Hematopoietic multipotent progenitor cell treated with erythropoietin and hydrocortisone succinate and interleukin-3 and kit ligand, for 15 days (in vitro differentiated cells): ENCODE measurements around the gene PPP1CA.

Experiments
- DNase-seq: peaks from one replicate; pipeline ENCODE4 v3.0.0-alpha.2; 2015; ENCODE audit warnings: low spot score

The PPP1CA gene

GRCh38 chr11:67369275-67369674 is 32.4 kb downstream of the PPP1CA start:
- no peak for DNase-seq

DNA sequence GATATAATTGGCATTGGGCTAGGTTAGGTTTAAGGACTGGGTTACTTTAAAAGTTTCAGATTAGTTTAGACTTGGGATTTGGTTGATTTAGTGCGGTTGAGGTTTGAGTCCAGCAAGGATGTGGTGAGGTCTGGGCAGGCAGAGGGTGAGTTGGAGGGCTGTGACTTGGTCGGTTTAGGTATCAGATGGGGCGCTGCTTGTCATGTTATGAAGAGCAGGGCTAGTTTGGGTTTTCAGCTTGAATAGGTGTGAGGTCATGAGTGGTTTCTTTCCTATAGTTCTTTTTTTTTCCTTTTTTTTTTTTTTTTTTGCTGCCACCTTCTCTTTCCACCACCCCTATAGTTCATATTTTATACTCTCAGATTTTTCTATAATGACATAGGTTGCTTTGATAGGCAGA is 33.0 kb downstream of the PPP1CA start:
- DNase-seq = no peak

DNA sequence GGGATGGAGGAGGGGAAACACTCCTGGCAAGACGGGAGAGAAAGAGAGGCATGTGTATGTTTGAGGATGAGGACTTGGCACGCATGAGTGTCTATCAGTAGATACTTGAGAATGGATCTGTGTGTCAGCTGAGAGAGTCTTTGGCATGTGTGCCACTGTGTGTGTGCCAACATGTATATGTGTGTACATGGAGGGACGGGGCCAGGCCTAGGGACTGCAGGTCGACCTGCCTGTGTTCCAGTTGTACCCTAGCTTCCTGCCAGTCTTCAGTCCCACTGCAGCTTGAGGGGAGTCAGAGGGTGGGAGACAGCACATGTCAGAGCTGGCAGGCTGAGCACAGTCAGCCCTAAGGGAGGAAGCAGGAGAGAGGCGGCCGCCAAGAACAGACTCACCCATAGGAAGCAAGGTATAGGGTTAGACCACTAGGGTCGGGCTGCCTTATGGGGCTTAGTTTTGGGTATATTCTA is 33.9 kb downstream of the PPP1CA start:
- no peak for DNase-seq

DNA sequence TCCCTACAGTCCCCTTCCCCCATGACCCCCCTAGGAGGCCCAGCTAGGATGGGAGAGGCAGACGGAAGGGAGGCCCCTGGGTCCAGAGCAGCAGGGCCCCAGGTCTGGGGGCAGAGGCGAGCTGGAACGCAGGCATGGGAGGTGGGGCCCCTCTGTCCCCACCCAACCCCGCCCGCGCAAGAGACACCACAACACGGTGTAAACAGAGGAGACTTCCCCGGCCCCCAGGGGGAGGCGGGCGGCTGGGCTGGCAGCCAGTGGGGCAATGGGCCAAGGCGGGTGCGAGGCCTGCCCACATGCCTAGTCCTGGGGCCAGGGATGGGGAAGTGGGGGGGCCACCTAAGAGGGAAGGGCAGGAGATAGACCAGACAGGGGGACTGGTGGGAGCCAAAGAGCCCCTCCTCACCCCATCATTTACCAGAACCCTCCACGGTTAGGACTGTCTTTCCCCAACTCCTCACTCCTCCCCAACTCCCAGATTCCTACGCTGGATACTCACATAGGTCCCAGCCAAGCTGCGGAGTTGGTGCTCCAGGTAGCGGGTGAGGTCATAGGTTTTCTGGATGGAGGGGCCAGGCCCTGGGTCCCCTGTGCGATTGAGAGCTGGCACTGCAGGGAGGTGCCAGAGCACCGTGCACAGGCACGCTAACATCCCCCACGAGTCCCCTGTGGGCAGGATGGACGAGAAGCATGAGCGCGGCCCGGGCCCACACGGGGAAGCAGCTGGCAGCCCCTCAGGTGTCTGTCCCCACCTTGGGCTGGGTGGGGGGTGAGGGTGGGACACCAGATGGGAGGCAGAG is 34.5 kb downstream of the PPP1CA start:
- DNase-seq = no peak

- DNase-seq = no peak
Observed at GRCh38 chr11:67366546-67366945, 35.1 kb downstream of the PPP1CA start.

DNA sequence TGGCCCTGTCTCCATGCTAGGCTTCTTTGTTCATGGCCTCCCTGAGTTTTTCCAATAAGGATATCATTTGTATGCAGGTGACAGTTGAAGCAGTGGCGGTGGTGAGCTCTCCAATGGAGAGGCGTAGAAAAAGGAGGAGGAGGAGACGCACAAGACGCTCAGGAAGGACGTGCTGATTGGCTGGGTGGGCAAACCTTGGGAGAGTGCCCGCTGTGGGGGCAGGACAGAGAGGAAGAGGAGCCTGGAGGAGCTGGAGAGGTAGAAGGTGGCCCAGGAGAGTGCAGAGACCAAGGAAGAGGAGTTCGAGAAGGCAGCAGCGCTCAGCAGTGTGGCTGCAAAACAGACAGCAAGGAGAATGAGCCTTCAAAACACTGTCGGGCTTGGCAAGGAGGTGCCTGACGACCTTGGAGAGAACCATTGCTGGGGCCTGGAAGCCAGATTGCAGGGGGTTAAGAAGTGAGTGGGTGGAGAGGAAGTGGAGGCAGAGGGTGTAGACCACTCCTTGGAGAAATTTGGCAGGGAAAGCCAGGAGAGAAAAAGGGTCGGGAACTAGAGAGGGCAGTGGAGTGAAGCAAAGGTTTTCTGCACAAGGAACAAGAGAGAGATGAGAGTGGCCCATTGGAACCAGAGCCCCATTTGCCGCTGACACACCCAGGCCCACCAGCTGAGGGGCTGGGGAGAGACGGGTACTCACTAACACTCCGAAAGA is 35.8 kb downstream of the PPP1CA start:
- no peak for DNase-seq

- DNase-seq = no peak
Observed at GRCh38 chr11:67364783-67365722, 36.6 kb downstream of the PPP1CA start.

DNA sequence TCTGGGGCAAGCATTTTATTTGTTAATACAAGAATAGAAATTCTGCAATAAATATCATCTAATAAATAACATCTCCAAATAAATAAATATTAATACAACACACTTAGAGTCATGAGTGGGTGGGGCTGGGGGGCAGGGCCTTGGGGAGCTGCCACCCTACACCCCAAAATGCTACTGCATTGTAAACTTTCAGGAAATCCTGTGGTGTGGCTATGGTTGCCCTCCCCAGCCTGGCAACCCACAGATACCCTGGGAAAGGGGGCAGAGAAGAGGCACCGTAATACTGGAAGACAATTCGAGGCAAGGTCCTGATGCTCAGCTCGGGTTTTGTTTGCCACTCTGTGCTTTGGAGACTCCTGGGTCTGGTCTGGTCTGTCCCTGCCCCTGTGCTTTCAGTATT is 37.5 kb downstream of the PPP1CA start:
- DNase-seq = no peak

DNA sequence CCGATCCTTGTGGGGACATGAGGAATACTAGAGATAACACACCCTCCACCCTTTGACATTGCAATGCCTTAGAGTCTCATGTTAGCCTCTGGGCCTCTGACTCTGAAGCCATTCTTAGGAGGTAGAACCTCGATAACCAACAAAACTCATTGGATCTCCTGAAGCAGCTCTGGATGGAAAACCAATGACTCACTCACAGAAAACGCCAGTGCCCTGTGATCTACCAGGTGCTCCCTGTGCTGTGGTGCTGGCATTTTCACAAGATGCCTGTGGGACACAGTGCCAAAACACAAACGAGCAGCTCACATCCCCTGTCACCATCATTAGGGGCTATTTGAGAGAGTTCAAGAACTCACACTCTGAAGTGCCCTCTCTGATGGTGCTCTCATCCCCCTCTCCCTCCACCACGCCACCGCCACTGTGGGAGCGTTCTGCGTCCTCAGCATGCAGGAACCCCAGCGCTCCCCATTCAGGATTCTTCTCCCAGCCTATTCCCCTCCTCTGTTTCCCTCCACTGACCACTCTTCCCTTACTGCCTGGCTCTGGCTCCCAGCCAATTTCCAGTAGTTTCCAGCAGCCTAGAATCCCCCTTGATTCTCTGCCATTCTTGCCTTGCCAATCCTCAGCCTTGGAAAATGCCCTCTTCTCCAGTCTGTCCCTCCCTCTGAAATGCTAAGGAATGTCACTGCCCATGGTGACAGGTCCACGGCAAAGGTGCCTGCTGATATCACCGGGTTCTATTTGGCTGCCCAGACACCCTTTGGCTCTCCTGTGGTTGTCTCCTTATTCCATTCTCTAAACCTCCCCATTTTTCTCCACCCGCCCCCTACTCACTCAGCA is 43.6 kb downstream of the PPP1CA start:
- no peak for DNase-seq

GRCh38 chr11:67356864-67357561 is 44.6 kb downstream of the PPP1CA start:
- DNase-seq = peak; percentile 81

GRCh38 chr11:67356387-67356863 is 45.2 kb downstream of the PPP1CA start:
- no peak for DNase-seq

GRCh38 chr11:67355794-67356386 is 45.8 kb downstream of the PPP1CA start:
- DNase-seq = no peak

DNA sequence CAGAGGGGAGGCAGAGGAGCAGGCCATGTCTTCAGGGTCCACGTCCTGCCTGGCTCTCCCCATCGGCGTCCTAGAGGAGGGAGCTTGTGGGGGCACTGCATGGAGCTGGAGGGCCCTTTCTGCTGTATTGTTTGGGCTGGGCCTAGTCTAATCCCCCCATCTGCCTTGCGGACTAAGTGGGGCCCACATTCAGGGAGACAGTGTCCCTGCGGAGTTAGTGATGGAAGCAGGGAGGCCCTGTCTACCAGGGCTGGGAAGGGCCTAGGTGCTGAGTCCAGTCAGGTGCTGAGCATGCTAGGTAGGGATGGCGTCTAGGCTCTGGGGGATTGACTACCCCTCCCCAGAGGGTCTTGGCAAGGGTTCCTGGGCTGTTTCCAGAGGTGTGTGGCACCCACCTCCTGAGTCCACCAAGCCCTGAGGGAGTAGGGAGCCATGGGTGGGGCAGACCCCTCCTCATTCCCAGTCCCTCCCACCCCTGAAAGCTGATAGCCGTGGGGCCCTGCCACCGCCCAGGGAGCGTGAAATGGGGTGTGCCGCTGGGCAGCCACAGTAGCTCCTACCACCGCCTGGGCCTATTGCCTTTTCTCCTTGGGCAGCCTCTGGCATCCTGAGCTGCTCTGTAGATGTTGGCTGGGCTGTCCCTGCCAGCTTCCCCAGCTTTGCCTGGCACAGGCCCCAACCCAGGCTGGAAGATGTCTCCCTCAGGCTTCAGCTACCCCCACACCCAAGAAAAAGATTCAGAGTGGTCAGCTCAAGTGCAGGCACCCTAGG is 46.5 kb downstream of the PPP1CA start:
- no peak for DNase-seq

GRCh38 chr11:67354075-67355022 is 47.3 kb downstream of the PPP1CA start:
- DNase-seq = no peak

DNA sequence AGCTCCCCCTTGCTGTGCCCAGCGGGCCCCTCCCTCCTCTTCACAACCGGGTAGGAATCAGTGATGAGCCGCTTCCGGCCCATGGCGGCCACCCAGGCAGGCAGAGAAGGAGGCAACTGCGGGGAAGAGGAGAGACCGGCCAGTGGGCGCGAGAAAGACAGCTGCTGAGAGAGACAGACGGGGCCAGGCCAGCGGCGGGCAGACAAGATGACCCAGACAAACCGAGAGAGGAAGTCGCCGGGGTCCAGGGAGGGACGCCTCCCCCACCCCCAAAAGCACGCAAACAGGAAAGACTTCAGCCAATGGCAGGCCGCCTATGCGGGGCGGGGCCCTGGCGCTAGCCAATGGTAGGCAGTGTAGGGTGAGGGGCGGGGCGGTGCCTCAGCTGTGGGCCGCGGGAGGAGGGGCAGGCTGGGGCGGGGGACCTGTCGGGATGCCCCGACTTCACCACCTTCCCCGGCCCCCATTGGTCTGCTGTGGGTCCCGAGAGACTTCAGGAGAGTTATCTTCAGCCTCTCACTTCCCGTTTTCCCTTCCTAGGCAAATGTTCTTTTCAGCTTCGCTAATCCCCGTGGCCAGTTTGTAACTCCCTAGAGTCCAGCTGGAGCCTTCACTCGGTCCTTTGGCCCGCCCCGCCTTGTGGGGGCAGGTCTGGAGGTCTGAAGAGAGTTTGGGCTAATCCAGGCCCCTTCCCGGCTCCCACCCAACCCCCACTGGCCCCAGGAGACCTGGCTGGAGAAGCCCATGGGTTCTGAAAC is 48.2 kb downstream of the PPP1CA start, which contains the start of gene POLD4:
Gene POLD4, minus strand, starts transcription at position 230 of the 758 bp plus-strand sequence. Its CDS starts 147 bp downstream, at position 83.
- peak; percentile 93 for DNase-seq

DNA sequence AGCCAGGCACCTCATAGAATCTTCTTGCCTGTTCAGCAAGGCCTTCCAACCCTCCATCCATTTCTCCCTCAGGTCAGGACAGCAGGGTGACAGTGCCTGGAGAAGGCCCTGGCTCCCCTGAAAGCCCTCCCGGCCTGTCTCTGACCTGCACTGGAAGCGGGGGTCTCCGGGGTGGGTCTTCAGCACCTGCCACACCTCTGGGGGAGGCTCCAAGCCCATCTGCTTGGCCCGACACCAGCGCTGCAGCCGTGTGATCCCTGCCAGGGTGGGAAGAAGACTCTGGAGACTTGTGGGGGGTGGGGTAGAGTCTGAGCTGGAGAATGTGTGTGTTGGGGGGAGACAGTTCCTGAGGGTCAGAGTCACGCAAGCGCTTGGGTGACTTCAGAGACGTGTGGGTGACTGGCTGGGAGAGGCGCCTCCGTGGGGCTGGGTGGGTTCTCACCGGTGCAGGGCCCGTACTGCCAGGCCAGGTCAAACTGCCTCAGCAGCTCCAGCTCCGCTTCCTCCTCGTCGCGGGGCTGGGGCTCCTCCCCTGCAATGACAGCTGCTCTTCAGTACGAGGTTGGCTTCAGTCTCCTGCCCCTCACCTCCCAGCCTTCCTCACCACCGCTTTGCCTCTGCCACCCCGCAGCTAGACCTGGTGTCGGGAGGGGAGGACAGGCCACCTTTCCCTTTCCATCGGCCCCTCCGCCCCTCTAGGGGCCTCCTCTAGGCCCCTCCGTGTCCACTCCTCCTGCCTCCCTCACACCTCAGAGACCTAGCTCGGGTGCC is 48.9 kb downstream of the PPP1CA start:
- no peak for DNase-seq
